Upper lobe of left lung (tissue), 6 donors: Measurements from ENCODE around the gene HESX1. TPM values are rescaled to one million over a fixed set of nuclear protein-coding genes. Genes with fewer than 3 reads are reported as not detected.

Source experiments
- ATAC-seq, 2 donors: fragments of 200-7000 bp; cut with Tn5 transposase; one replicate each; pipeline ENCODE4 v1.9.1; 2022; ENCODE audit warnings: mild to moderate bottlenecking in 2 of 2, moderate library complexity in 2 of 2; ENCODE audit not compliant: low FRiP score in 2 of 2
- DNase-seq, 2 donors: peaks; one replicate each; pipeline ENCODE4 v3.0.0-alpha.2; 2019 to 2020
- H3K27ac ChIP-seq, 4 donors: fragments of 200-600 bp; sonication (generic); one replicate each; pipeline ENCODE4 v1.5.1; 2016 to 2019
- H3K27me3 ChIP-seq, 4 donors: fragments of 200-600 bp; sonication (generic); one replicate each; pipeline ENCODE4 v1.5.1; 2017 to 2019
- H3K36me3 ChIP-seq, 4 donors: fragments of 200-600 bp; sonication (generic); one replicate each; pipeline ENCODE4 v1.5.1; 2016 to 2019
- H3K4me1 ChIP-seq, 4 donors: fragments of 200-600 bp; sonication (generic); one replicate each; pipeline ENCODE4 v1.5.1; 2018 to 2019
- H3K4me3 ChIP-seq, 4 donors: fragments of 200-600 bp; sonication (generic); one replicate each; pipeline ENCODE4 v1.5.1; 2017 to 2019; ENCODE audit warnings: mild to moderate bottlenecking in 2 of 4, moderate library complexity in 1 of 4
- H3K9me3 ChIP-seq, 4 donors: fragments of 200-600 bp; sonication (generic); one replicate each; pipeline ENCODE4 v1.5.1; 2018 to 2019
- EP300 ChIP-seq, 4 donors: sonication (generic); formaldehyde crosslinking; IDR thresholded peaks; one replicate each; pipeline ENCODE4 v1.5.1; 2017; ENCODE audit warnings: antibody characterized with exemption in 4 of 4, control low read depth in 2 of 4
- POLR2A ChIP-seq, 4 donors: fragments of 450-650 bp; IDR thresholded peaks; one replicate each; pipeline ENCODE4 v1.5.1; 2016 to 2017; ENCODE audit warnings: antibody characterized with exemption in 4 of 4, mild to moderate bottlenecking in 2 of 4
- POLR2AphosphoS5 ChIP-seq, 2 donors: sonication (generic); formaldehyde crosslinking; IDR thresholded peaks; one replicate each; pipeline ENCODE4 v1.5.1; 2017; ENCODE audit warnings: antibody characterized with exemption in 2 of 2
- WGBS, 2 donors: methylation state at CpG; one replicate each; pipeline ENCODE4 v1.1.5; 2017 to 2018; 5-methylcytosine and 5-hydroxymethylcytosine counted together
- total RNA-seq, 6 donors: library from RNA; depleted of rRNA in 4 of 6; stranded (reverse); fragments of >200 nt in 4 of 6; gene quantifications; one replicate each; pipeline versions ENCODE4 v1.1.0 to v1.2.1, GENCODE V29; 2016 to 2021
- TF ChIP-seq, protein P1 (sequence below), 6 experiments: fragments of 450-650 bp in 4 of 6; fragments of 200-600 bp in 2 of 6; sonication (generic) in 2 of 6; IDR thresholded peaks; one replicate each; pipeline ENCODE4 v1.5.1; 2016 to 2019; ENCODE audit warnings: antibody characterized with exemption in 6 of 6
- donor health status: DM: no; HTN: no; CAD: no; lungs with moderate emphysema.
- donor health status: DM: no; HTN: yes; CAD: no; lungs with severe emphysema.

Gene HESX1
- 1 to 10 TPM in 2 of 6 donors, under 1 TPM in 3, not detected in 1; 0.74 to 2.1 (median 0.91) TPM for total RNA-seq

DNA sequence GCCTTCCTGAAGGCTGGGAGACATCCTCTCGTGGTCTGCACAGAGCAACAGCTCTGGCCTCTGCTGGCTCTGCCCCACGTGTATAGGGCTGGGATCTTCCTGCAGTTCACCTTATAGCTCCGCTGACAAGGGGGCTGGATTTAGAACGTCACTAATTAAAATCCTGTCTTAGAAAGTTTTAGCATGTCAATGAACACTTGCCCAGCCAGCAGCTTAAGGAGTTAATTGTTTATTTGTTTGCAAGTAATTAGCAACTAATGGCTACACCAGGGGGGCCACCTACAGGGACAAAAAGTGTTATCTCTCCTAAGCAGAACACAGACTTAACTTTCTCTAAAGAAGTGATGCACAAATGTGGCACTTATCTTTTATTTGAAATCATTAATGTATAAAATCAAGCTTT lies at the start of gene HESX1:
Gene HESX1 (minus strand): TSS at position 84 of the 403 bp plus-strand sequence. CDS start 60 bp downstream, at position 24.
- TF ChIP-seq POLR2AphosphoS5 (IDR thresholded peaks at IDR 0.05) (no peak), EP300 (IDR thresholded peaks at IDR 0.05) (no peak), POLR2A (IDR thresholded peaks at IDR 0.05) (no peak)
- TF ChIP-seq, protein P1, sequence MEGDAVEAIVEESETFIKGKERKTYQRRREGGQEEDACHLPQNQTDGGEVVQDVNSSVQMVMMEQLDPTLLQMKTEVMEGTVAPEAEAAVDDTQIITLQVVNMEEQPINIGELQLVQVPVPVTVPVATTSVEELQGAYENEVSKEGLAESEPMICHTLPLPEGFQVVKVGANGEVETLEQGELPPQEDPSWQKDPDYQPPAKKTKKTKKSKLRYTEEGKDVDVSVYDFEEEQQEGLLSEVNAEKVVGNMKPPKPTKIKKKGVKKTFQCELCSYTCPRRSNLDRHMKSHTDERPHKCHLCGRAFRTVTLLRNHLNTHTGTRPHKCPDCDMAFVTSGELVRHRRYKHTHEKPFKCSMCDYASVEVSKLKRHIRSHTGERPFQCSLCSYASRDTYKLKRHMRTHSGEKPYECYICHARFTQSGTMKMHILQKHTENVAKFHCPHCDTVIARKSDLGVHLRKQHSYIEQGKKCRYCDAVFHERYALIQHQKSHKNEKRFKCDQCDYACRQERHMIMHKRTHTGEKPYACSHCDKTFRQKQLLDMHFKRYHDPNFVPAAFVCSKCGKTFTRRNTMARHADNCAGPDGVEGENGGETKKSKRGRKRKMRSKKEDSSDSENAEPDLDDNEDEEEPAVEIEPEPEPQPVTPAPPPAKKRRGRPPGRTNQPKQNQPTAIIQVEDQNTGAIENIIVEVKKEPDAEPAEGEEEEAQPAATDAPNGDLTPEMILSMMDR (IDR thresholded peaks at IDR 0.05): no peak
- H3K4me1 ChIP-seq: no peaks in the 10 kb centered on the region
- H3K4me3 ChIP-seq: no peak within 1 kb of the TSS
- 52 to 62% methylated on average over 4 of the region's 4 CpGs for WGBS, 2 donors
- no peaks in the 10 kb centered on the region for H3K27me3 ChIP-seq
- H3K36me3 ChIP-seq: no peaks in the 10 kb centered on the region
- H3K9me3 ChIP-seq: no peaks in the 10 kb centered on the region
- H3K27ac ChIP-seq: no peak within 1 kb of the TSS
- ATAC-seq (no peak), DNase-seq (no peak)

DNA sequence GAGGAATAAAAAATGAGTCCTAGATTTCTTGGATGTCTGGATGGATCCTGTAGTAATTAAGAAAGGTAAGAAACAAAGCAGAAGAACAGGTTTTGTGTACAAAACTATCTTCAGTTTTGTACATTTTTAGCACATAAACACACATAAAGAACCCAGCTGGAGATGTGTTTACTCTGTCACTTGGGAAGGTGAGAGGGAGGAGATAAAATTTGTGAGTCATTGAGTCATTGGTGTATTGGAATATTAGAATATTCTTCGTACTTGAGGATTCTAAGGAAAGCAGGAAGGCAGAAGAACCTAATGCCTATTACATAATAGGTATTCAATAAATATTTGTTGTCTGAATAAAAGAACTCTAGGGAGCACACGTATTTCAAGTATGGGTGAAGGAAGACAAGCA lies 45.2 kb upstream of the HESX1 start:
- no peaks in the 10 kb centered on the region for H3K9me3 ChIP-seq
- H3K27ac ChIP-seq: no peak overlapping the region
- no peaks in the 10 kb centered on the region for H3K27me3 ChIP-seq
- no peak for ATAC-seq
- 67 to 73% methylated on average over 2 of the region's 2 CpGs for WGBS, 2 donors
- H3K4me1 ChIP-seq: no peaks in the 10 kb centered on the region
- H3K4me3 ChIP-seq: no peak overlapping the region
- DNase-seq: no peak
- no peak for TF ChIP-seq POLR2A (IDR thresholded peaks at IDR 0.05)
- peaks cover 13 to 98% (median 36%) of the 10 kb centered on the region in 4 donors for H3K36me3 ChIP-seq

DNA sequence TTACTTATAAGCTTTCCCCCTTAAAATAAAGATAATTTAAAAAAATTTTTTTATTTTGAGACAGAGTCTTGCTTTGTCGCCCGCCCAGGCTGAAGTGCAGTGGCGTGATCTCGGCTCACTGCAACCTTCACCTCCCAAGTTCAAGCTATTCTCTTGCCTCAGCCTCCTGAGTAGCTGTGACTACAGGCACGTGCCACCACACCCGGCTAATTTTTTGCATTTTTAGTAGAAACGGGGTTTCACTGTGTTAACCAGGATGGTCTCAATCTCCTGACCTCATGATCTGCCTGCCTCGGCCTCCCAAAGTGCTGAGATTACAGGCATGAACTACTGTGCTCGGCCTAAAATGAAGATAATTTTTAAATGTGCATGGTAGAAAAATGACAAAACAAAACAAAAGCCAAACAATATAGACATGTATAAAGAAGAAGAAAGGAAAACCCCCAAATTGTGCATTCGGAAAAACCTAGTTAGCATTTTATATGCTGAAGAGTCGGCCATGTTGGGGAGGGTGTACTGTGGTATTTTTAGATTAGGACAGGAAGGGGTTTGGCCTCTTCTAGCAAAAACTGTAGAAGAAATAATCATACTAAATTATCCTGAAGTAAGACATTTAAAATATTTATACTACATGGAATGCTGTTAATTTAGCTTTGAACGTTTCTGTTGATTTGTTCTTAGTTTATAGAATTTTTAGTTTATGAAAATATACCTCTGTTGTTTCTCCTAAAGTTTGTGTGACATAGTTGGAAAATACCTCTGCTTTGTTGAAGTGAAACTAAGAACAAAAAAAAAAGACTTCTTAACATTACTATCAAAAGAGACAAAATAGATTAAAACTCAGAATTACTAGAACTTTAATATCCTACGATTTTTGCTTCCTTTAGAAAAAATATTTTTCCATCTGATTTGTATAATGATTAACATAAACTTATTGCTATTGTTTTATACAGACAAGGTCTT lies 35.1 kb upstream of the HESX1 start:
- DNase-seq (no peak), ATAC-seq (no peak)
- H3K9me3 ChIP-seq: no peaks in the 10 kb centered on the region
- no peak for TF ChIP-seq POLR2A (IDR thresholded peaks at IDR 0.05)
- no peak for TF ChIP-seq EP300 (IDR thresholded peaks at IDR 0.05)
- TF ChIP-seq, protein P1 (IDR thresholded peaks at IDR 0.05): no peak
- no peak for TF ChIP-seq POLR2AphosphoS5 (IDR thresholded peaks at IDR 0.05)
- H3K27me3 ChIP-seq: no peaks in the 10 kb centered on the region
- H3K4me3 ChIP-seq: no peak overlapping the region
- H3K27ac ChIP-seq: no peak overlapping the region
- H3K36me3 ChIP-seq: peaks cover 0 to 23% (median 12%) of the 10 kb centered on the region in 4 donors
- peaks cover 1 to 15% (median 4%) of the 10 kb centered on the region in 4 donors for H3K4me1 ChIP-seq
- WGBS, 2 donors: 90% methylated on average over 13 of the region's 13 CpGs

DNA sequence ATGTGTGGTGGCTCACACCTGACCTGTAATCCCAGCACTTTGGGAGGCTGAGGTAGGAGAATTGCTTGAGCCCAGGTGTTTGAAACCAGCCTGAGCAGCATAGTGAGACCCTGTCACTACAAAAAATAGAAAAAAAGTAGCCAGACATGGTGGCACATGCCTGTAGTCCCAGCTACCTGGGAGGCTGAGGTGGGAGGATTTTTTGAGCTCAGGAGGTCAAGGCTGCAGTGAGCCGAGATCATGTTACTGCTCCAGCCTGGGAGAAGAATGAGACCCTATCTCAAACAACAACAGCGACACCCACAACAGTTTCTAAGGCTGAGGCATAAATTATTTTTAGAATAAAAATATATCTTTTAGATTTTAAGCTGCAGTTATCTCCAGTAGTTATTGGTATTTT lies 34.0 kb upstream of the HESX1 start:
- WGBS, 2 donors: 97 to 100% methylated on average over 2 of the region's 2 CpGs
- H3K27ac ChIP-seq: no peak overlapping the region
- ATAC-seq: no peak
- TF ChIP-seq POLR2AphosphoS5 (IDR thresholded peaks at IDR 0.05) (no peak), POLR2A (IDR thresholded peaks at IDR 0.05) (no peak), EP300 (IDR thresholded peaks at IDR 0.05) (no peak)
- TF ChIP-seq, protein P1 (IDR thresholded peaks at IDR 0.05): no peak
- no peaks in the 10 kb centered on the region for H3K9me3 ChIP-seq
- H3K27me3 ChIP-seq: no peaks in the 10 kb centered on the region
- peaks cover 12 to 26% (median 15%) of the 10 kb centered on the region in 4 donors for H3K4me1 ChIP-seq
- peaks cover 0 to 12% (median 5%) of the 10 kb centered on the region in 4 donors for H3K36me3 ChIP-seq
- DNase-seq: no peak
- H3K4me3 ChIP-seq: no peak overlapping the region

DNA sequence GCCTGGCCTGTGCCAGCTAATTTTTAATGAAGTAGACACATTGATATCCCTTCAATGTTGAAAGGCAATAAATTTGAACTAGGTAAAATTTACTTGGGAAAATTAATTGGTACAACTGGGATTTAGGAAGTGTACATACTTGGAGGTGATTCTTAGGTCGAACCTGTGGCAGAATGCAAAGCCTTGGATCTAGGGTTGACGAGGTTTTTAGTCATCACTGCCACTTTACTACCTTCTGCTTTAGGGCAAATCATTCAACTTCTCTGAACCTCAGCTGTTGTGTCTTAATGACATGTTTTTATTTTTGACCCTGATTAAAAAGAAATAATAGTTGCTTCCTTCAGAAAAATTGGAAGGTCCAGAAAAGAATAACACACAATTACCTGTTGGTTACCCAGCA lies 30.2 kb upstream of the HESX1 start:
- H3K4me1 ChIP-seq: peaks cover 21 to 40% (median 23%) of the 10 kb centered on the region in 4 donors
- no peak for DNase-seq
- H3K9me3 ChIP-seq: no peaks in the 10 kb centered on the region
- no peaks in the 10 kb centered on the region for H3K36me3 ChIP-seq
- 80 to 82% methylated on average over 2 of the region's 2 CpGs for WGBS, 2 donors
- H3K27me3 ChIP-seq: no peaks in the 10 kb centered on the region
- ATAC-seq: no peak
- H3K4me3 ChIP-seq: no peak overlapping the region
- H3K27ac ChIP-seq: no peak overlapping the region
- TF ChIP-seq, protein P1 (IDR thresholded peaks at IDR 0.05): no peak
- TF ChIP-seq POLR2AphosphoS5 (IDR thresholded peaks at IDR 0.05) (no peak), POLR2A (IDR thresholded peaks at IDR 0.05) (no peak), EP300 (IDR thresholded peaks at IDR 0.05) (no peak)
